Esophagus muscularis mucosa (tissue), 4 donors: ENCODE results near the gene PCDH9. TPM values are rescaled to one million over a fixed set of nuclear protein-coding genes. Genes with fewer than 3 reads are reported as not detected.

Source experiments
- DNase-seq: peaks from one replicate; pipeline ENCODE4 v3.0.0-alpha.2; 2017; ENCODE audit errors: extremely low spot score
- H3K27ac ChIP-seq, 4 donors: fragments of 200-600 bp; sonication (generic); replicated peaks in 1 of 4; 1 replicate in 3 of 4; 2 replicates in 1 of 4; pipeline ENCODE4 v1.5.1; 2016 to 2019; ENCODE audit warnings: mild to moderate bottlenecking in 1 of 4
- H3K27me3 ChIP-seq, 4 donors: fragments of 200-600 bp; sonication (generic); one replicate each; pipeline versions ENCODE4 v1.5.1 to v1.6.0; 2016 to 2019
- H3K36me3 ChIP-seq, 4 donors: fragments of 200-600 bp; sonication (generic); one replicate each; pipeline ENCODE4 v1.5.1; 2016 to 2019
- H3K4me1 ChIP-seq, 4 donors: fragments of 200-600 bp; sonication (generic); one replicate each; pipeline ENCODE4 v1.5.1; 2016 to 2019
- H3K4me3 ChIP-seq, 4 donors: fragments of 200-600 bp; sonication (generic); 1 replicate in 2 of 4; 2 replicates in 2 of 4; pipeline ENCODE4 v1.5.1; 2016 to 2019; ENCODE audit warnings: mild to moderate bottlenecking in 4 of 4, moderate library complexity in 1 of 4
- H3K9me3 ChIP-seq, 4 donors: fragments of 200-600 bp; sonication (generic); 1 replicate in 3 of 4; 2 replicates in 1 of 4; pipeline ENCODE4 v1.5.1; 2016 to 2019
- CTCF ChIP-seq, 3 experiments: fragments of 200-600 bp in 2 of 3; fragments of 450-650 bp in 1 of 3; sonication (generic) in 2 of 3; IDR thresholded peaks; one replicate each; pipeline ENCODE4 v1.5.1; 2017 to 2019; ENCODE audit warnings: antibody characterized with exemption in 3 of 3, mild to moderate bottlenecking in 2 of 3, moderate library complexity in 1 of 3
- EP300 ChIP-seq: sonication (generic); formaldehyde crosslinking; IDR thresholded peaks from one replicate; pipeline ENCODE4 v1.6.1; 2017; ENCODE audit warnings: antibody characterized with exemption
- POLR2A ChIP-seq: fragments of 450-650 bp; IDR thresholded peaks from one replicate; pipeline ENCODE4 v1.6.1; 2017; ENCODE audit warnings: antibody characterized with exemption, moderate library complexity, mild to moderate bottlenecking, low read depth
- POLR2AphosphoS5 ChIP-seq, 2 donors: sonication (generic); formaldehyde crosslinking; IDR thresholded peaks; one replicate each; pipeline ENCODE4 v1.6.1; 2017; ENCODE audit warnings: antibody characterized with exemption in 2 of 2
- WGBS: methylation state at CpG from one replicate; pipeline ENCODE4 v1.1.5; 2018; 5-methylcytosine and 5-hydroxymethylcytosine counted together
- intact Hi-C: fragments of 100-400 bp; cut with DNase I; formaldehyde crosslinking; loops from one replicate; pipeline ENCODE4 v1.15.1; 2023
- total RNA-seq, 4 donors: library from RNA; depleted of rRNA; stranded (reverse); fragments of >200 nt; gene quantifications; one replicate each; pipeline versions ENCODE4 v1.1.0 to v1.2.1, GENCODE V29; 2016

PCDH9 gene
- total RNA-seq, 4 donors from 2014 or later = 33.8 to 81.8 (median 49.1) TPM

- Histone ChIP-seq H3K9me3 (no peaks in the 10 kb centered on the region), H3K27me3 (no peaks in the 10 kb centered on the region), H3K4me1 (no peaks in the 10 kb centered on the region), H3K4me3 (no peak overlapping the region), H3K27ac (no peak overlapping the region), H3K36me3 (no peaks in the 10 kb centered on the region)
- intact Hi-C loops = no loop called here
- no peak for DNase-seq
- TF ChIP-seq POLR2A (no peak), CTCF (IDR thresholded peaks at IDR 0.05) (no peak), POLR2AphosphoS5 (IDR thresholded peaks at IDR 0.05) (no peak), EP300 (no peak)
- WGBS = 82% methylated on average over 4 of the region's 4 CpGs
These were observed 484.8 kb downstream of the PCDH9 start for GRCh38 chr13:66745307-66745706.

GRCh38 chr13:66723576-66723975 is 506.6 kb downstream of the PCDH9 start:
- WGBS = 92% methylated on average over 2 of the region's 2 CpGs
- no peak for DNase-seq
- intact Hi-C loops = no loop called here
- H3K4me3 ChIP-seq = no peak overlapping the region
- H3K36me3 ChIP-seq = no peaks in the 10 kb centered on the region
- H3K4me1 ChIP-seq = no peaks in the 10 kb centered on the region
- H3K27me3 ChIP-seq = no peaks in the 10 kb centered on the region
- no peak overlapping the region for H3K27ac ChIP-seq
- no peaks in the 10 kb centered on the region for H3K9me3 ChIP-seq
- no peak for TF ChIP-seq CTCF (IDR thresholded peaks at IDR 0.05)
- TF ChIP-seq EP300 = no peak
- no peak for TF ChIP-seq POLR2AphosphoS5 (IDR thresholded peaks at IDR 0.05)
- TF ChIP-seq POLR2A = no peak

GRCh38 chr13:66716538-66716937 is 513.6 kb downstream of the PCDH9 start:
- Histone ChIP-seq H3K27ac (no peak overlapping the region), H3K4me3 (no peak overlapping the region), H3K36me3 (no peaks in the 10 kb centered on the region), H3K9me3 (no peaks in the 10 kb centered on the region), H3K27me3 (no peaks in the 10 kb centered on the region), H3K4me1 (no peaks in the 10 kb centered on the region)
- DNase-seq = no peak
- intact Hi-C loops = no loop called here
- TF ChIP-seq POLR2A (no peak), POLR2AphosphoS5 (IDR thresholded peaks at IDR 0.05) (no peak), EP300 (no peak), CTCF (IDR thresholded peaks at IDR 0.05) (no peak)

- no peaks in the 10 kb centered on the region for H3K9me3 ChIP-seq
- intact Hi-C loops = no loop called here
- no peak for DNase-seq
- H3K27ac ChIP-seq = no peak overlapping the region
- H3K4me3 ChIP-seq = no peak overlapping the region
- no peaks in the 10 kb centered on the region for H3K4me1 ChIP-seq
- H3K36me3 ChIP-seq = no peaks in the 10 kb centered on the region
- TF ChIP-seq CTCF (IDR thresholded peaks at IDR 0.05) (peak in 1 of 3 experiments; percentile 11), EP300 (no peak)
- no peaks in the 10 kb centered on the region for H3K27me3 ChIP-seq
These were observed 515.3 kb downstream of the PCDH9 start for GRCh38 chr13:66714795-66715194.

GRCh38 chr13:66704110-66704509 is 526.0 kb downstream of the PCDH9 start:
- no peaks in the 10 kb centered on the region for H3K9me3 ChIP-seq
- no peak for TF ChIP-seq POLR2AphosphoS5 (IDR thresholded peaks at IDR 0.05)
- TF ChIP-seq CTCF (IDR thresholded peaks at IDR 0.05) = no peak
- TF ChIP-seq POLR2A = no peak
- TF ChIP-seq EP300 = no peak

More at GRCh38 chr13:66704110-66704509, 526.0 kb downstream of the PCDH9 start:
- no peak for DNase-seq
- peaks cover 0 to 26% (median 7%) of the 10 kb centered on the region in 4 donors for H3K4me1 ChIP-seq
- intact Hi-C loops = no loop called here
- WGBS = 90% methylated on average over 2 of the region's 2 CpGs
- no peaks in the 10 kb centered on the region for H3K27me3 ChIP-seq
- no peak overlapping the region for H3K4me3 ChIP-seq
- H3K36me3 ChIP-seq = no peaks in the 10 kb centered on the region
- H3K27ac ChIP-seq = no peak overlapping the region
